ENCODE results near the gene USH1C.

USH1C gene

GRCh38 chr11:17544181-17544622 lies at the start of gene USH1C:
Gene USH1C, minus strand, starts transcription at chr11:17544416. Its CDS starts 109 bp downstream, at chr11:17544307.
- no peak for DNase-seq

- no peak for DNase-seq
Observed at GRCh38 chr11:17593466-17594245, 49.4 kb upstream of the USH1C start.

GRCh38 chr11:17591293-17591692 lies 47.1 kb upstream of the USH1C start:
- no peak for DNase-seq

GRCh38 chr11:17590463-17590862 lies 46.2 kb upstream of the USH1C start:
- no peak for DNase-seq

- no peak for DNase-seq
Observed at GRCh38 chr11:17588721-17589120, 44.5 kb upstream of the USH1C start.

GRCh38 chr11:17588166-17588565 lies 44.0 kb upstream of the USH1C start:
- no peak for DNase-seq

- DNase-seq = no peak
Observed at GRCh38 chr11:17585911-17586695, 41.9 kb upstream of the USH1C start.

GRCh38 chr11:17581732-17582053 lies 37.5 kb upstream of the USH1C start:
- no peak for DNase-seq

GRCh38 chr11:17581036-17581731 lies 37.0 kb upstream of the USH1C start:
- DNase-seq = no peak

GRCh38 chr11:17580271-17580670 lies 36.1 kb upstream of the USH1C start:
- no peak for DNase-seq

- no peak for DNase-seq
Observed at GRCh38 chr11:17579451-17579850, 35.2 kb upstream of the USH1C start.

GRCh38 chr11:17578958-17579357 lies 34.7 kb upstream of the USH1C start:
- no peak for DNase-seq

- no peak for DNase-seq
Observed at GRCh38 chr11:17578296-17578695, 34.1 kb upstream of the USH1C start.

GRCh38 chr11:17575431-17576425 lies 31.5 kb upstream of the USH1C start:
- no peak for DNase-seq

GRCh38 chr11:17574141-17575091 lies 30.2 kb upstream of the USH1C start:
- no peak for DNase-seq

- DNase-seq = no peak
Observed at GRCh38 chr11:17573526-17573925, 29.3 kb upstream of the USH1C start.

GRCh38 chr11:17572791-17573460 lies 28.7 kb upstream of the USH1C start:
- DNase-seq = no peak

GRCh38 chr11:17572359-17572690 lies 28.1 kb upstream of the USH1C start:
- DNase-seq = no peak

- no peak for DNase-seq
Observed at GRCh38 chr11:17571431-17572358, 27.5 kb upstream of the USH1C start.

- DNase-seq = no peak
Observed at GRCh38 chr11:17570034-17570433, 25.8 kb upstream of the USH1C start.
